HL-60 (cell line): Measurements from ENCODE around the gene SCP2D1.

Source experiments
- DNase-seq, 2 experiments: peaks; one replicate each; pipeline ENCODE4 v3.0.0-alpha.2; 2010 to 2020; ENCODE audit warnings: low read depth in 1 of 2, low spot score in 1 of 2
- H3K27ac ChIP-seq: fragments of 250-450 bp; sonication (Bioruptor Pico); replicated peaks from 2 replicates; pipeline ENCODE4 v1.5.1; 2020; ENCODE audit warnings: mild to moderate bottlenecking, moderate library complexity
- H3K27me3 ChIP-seq: fragments of 250-450 bp; sonication (Bioruptor Pico); 2 replicates; pipeline ENCODE4 v1.5.1; 2021; ENCODE audit warnings: mild to moderate bottlenecking, moderate library complexity; ENCODE audit not compliant: insufficient read depth, poor library complexity, severe bottlenecking
- H3K4me3 ChIP-seq: replicated peaks from 2 replicates; pipeline ENCODE4 v1.5.1; 2011; ENCODE audit warnings: mild to moderate bottlenecking, control low read depth, low read length; ENCODE audit not compliant: insufficient read depth
- GABPA ChIP-seq: IDR thresholded peaks from 2 replicates; pipeline ENCODE4 v1.6.1; 2012; ENCODE audit warnings: low read depth
- POLR2AphosphoS5 ChIP-seq: IDR thresholded peaks from 2 replicates; pipeline ENCODE4 v1.6.1; 2012; ENCODE audit warnings: low read depth
- REST ChIP-seq: IDR thresholded peaks from 2 replicates; pipeline ENCODE4 v1.6.1; 2012; ENCODE audit warnings: low read depth; ENCODE audit not compliant: insufficient replicate concordance
- SPI1 ChIP-seq: IDR thresholded peaks from 2 replicates; pipeline ENCODE4 v1.6.1; 2012; ENCODE audit warnings: low read depth, mild to moderate bottlenecking, borderline replicate concordance
- TF ChIP-seq, protein P1 (sequence below): IDR thresholded peaks from one replicate; pipeline ENCODE4 v1.5.1; 2011; ENCODE audit warnings: low read length, control low read depth, inconsistent platforms; ENCODE audit not compliant: insufficient read depth

The SCP2D1 gene

GRCh38 chr20:18835466-18836256 lies 22.1 kb downstream of the SCP2D1 start:
- Histone ChIP-seq H3K4me3 (no peak overlapping the region), H3K27ac (no peak overlapping the region), H3K27me3 (no peaks in the 10 kb centered on the region)
- TF ChIP-seq, protein P1, sequence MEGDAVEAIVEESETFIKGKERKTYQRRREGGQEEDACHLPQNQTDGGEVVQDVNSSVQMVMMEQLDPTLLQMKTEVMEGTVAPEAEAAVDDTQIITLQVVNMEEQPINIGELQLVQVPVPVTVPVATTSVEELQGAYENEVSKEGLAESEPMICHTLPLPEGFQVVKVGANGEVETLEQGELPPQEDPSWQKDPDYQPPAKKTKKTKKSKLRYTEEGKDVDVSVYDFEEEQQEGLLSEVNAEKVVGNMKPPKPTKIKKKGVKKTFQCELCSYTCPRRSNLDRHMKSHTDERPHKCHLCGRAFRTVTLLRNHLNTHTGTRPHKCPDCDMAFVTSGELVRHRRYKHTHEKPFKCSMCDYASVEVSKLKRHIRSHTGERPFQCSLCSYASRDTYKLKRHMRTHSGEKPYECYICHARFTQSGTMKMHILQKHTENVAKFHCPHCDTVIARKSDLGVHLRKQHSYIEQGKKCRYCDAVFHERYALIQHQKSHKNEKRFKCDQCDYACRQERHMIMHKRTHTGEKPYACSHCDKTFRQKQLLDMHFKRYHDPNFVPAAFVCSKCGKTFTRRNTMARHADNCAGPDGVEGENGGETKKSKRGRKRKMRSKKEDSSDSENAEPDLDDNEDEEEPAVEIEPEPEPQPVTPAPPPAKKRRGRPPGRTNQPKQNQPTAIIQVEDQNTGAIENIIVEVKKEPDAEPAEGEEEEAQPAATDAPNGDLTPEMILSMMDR, result no peak
- TF ChIP-seq REST (no peak), POLR2AphosphoS5 (no peak), SPI1 (no peak), GABPA (no peak)
- DNase-seq, result no peak

- H3K27ac ChIP-seq, result no peak overlapping the region
- DNase-seq, result no peak
- TF ChIP-seq GABPA (no peak), SPI1 (no peak), POLR2AphosphoS5 (no peak), REST (no peak)
- TF ChIP-seq, protein P1, result no peak
These were observed 24.1 kb downstream of the SCP2D1 start for GRCh38 chr20:18837718-18838117.

DNA sequence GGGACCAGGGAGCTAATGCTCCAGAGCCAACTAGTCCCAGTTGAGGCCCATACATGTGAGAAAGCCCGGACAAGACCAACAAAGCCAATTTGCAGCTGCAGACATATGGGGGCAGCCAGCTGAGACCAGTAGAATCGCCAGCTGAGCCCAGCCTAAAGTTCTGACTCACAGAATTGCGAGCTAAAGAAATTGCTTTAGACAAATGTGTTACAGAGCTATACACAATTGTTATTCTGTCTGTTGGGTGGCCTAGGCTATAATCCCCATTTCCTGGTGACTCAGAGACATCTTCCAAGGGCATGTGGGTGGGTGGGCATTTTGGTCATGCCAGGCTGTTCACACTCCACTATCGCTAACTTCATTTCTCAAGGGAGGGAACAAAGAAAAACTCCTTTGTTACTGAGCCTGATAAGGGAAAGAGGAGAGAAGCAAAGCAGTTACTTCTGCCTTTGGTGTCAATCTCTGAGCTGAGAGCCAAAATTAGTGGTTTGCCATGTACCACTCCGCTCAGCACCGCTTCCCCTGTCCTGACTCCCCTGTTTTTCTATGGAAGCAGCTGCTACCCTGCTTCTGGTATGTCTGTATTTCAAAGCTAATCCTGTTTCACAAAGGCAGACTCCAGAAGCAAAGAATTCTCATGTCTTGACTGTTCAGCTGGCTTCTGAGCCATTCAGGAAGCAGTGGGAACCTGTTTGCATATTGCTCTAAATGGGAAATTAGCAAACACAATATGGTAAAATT lies 26.1 kb downstream of the SCP2D1 start:
- no peak for DNase-seq
- Histone ChIP-seq H3K4me3 (no peak overlapping the region), H3K27me3 (peaks cover 2% of the 10 kb centered on the region), H3K27ac (no peak overlapping the region)
- TF ChIP-seq SPI1 (no peak), POLR2AphosphoS5 (no peak), GABPA (no peak), REST (no peak)
- TF ChIP-seq, protein P1, result no peak

More at GRCh38 chr20:18837718-18838117, 24.1 kb downstream of the SCP2D1 start:
- Histone ChIP-seq H3K27me3 (no peaks in the 10 kb centered on the region), H3K4me3 (no peak overlapping the region)
